K562 (cell line): ENCODE measurements around the gene WEE1. TPM values are rescaled to one million over a fixed set of nuclear protein-coding genes. Genes with fewer than 3 reads are reported as not detected.

Experiments used
- ATAC-seq: fragments of 200-7000 bp; cut with Tn5 transposase; 3 replicates; pipeline ENCODE4 v1.9.1; 2020; ENCODE audit warnings: moderate library complexity
- BruUV-seq: library from RNA; stranded (reverse); fragments of 400-500 nt; replicated peaks from 2 replicates; lab custom pipeline; 2021; lab: Mats Ljungman, UMichigan
- CTCF ChIA-PET: fragments of 300-600 bp; formaldehyde crosslinking; extraction: SDS; loops from one replicate; lab custom pipeline; 2021; ENCODE audit warnings: low intra/inter-chr PET ratio; lab: Yijun Ruan, JAX
- POLR2A ChIA-PET: fragments of 300-600, 350-650 bp; sonication (Branson Sonifier 250); formaldehyde crosslinking; extraction: SDS; loops from one replicate; lab custom pipeline; 2021; ENCODE audit warnings: antibody characterized with exemption, inconsistent platforms; lab: Yijun Ruan, JAX
- DNase-seq, 4 experiments: peaks; one replicate each; pipeline versions ENCODE4 v3.0.0 to v3.0.0-alpha.2; 2011 to 2018; ENCODE audit warnings: low spot score in 3 of 4, mixed read lengths in 3 of 4; ENCODE audit errors: extremely low read depth in 1 of 4
- FAIRE-seq: peaks from 2 replicates; lab custom pipeline; 2011; peaks lifted over from hg19 to GRCh38; lab: Jason Lieb, UNC
- H2AFZ ChIP-seq: 2 replicates; pipeline ENCODE4 v1.6.0; 2011; ENCODE audit warnings: low read depth, low read length, control low read depth, inconsistent platforms
- H3K27ac ChIP-seq: fragments of 200-600 bp; 3 replicates; pipeline ENCODE4 v1.8.0; 2011; ENCODE audit warnings: low read depth, mild to moderate bottlenecking, control low read depth, inconsistent platforms, low read length, moderate library complexity, mixed read lengths; ENCODE audit errors: extremely low read depth
- H3K27me3 ChIP-seq, 2 experiments: fragments of 300-600 bp in 1 of 2; 2 replicates in 1 of 2; 3 replicates in 1 of 2; pipeline versions ENCODE4 v1.6.0 to v1.8.0; 2011; ENCODE audit warnings: inconsistent platforms in 2 of 2, low read length in 2 of 2, mild to moderate bottlenecking in 1 of 2, mixed read lengths in 1 of 2, moderate library complexity in 1 of 2; ENCODE audit not compliant: control insufficient read depth in 2 of 2, insufficient read depth in 2 of 2
- H3K36me3 ChIP-seq: fragments of 300-600 bp; 3 replicates; pipeline ENCODE4 v1.8.0; 2011; ENCODE audit warnings: mild to moderate bottlenecking, low read length, inconsistent platforms; ENCODE audit not compliant: control insufficient read depth, insufficient read depth
- H3K4me1 ChIP-seq, 2 experiments: fragments of 200-600 bp in 1 of 2; replicated peaks in 1 of 2; 2 replicates in 1 of 2; 3 replicates in 1 of 2; pipeline versions ENCODE4 v1.5.1 to v1.8.0; 2011; ENCODE audit warnings: inconsistent platforms in 2 of 2, low read length in 2 of 2, mild to moderate bottlenecking in 1 of 2, mixed read lengths in 1 of 2, moderate library complexity in 1 of 2; ENCODE audit not compliant: control insufficient read depth in 2 of 2, insufficient read depth in 2 of 2
- H3K4me2 ChIP-seq: 2 replicates; pipeline ENCODE4 v1.6.1; 2011; ENCODE audit warnings: low read length, control low read depth, inconsistent platforms, mixed read lengths; ENCODE audit not compliant: insufficient read depth
- H3K4me3 ChIP-seq: fragments of 200-600 bp; sonication (generic), shearing (Covaris generic); 2 replicates; pipeline ENCODE4 v1.5.1; 2016; ENCODE audit warnings: control low read depth, inconsistent platforms
- H3K79me2 ChIP-seq: fragments of 200-600 bp; 3 replicates; pipeline ENCODE4 v1.8.0; 2011; ENCODE audit warnings: low read length, inconsistent platforms; ENCODE audit not compliant: control insufficient read depth, insufficient read depth
- H3K9ac ChIP-seq, 2 experiments: 2 replicates each; pipeline versions ENCODE4 v1.6.0 to v1.6.1; 2011; ENCODE audit warnings: low read depth in 2 of 2, low read length in 2 of 2, control low read depth in 1 of 2, inconsistent platforms in 1 of 2, mild to moderate bottlenecking in 1 of 2, mixed read lengths in 1 of 2; ENCODE audit not compliant: insufficient read depth in 1 of 2
- H3K9me1 ChIP-seq: one replicate; pipeline ENCODE4 v1.6.0; 2011; ENCODE audit warnings: inconsistent platforms, mild to moderate bottlenecking, low read length, moderate library complexity; ENCODE audit not compliant: control insufficient read depth, insufficient read depth
- H3K9me3 ChIP-seq: replicated peaks from 2 replicates; pipeline ENCODE4 v1.5.1; 2011; ENCODE audit warnings: low read depth, low read length, inconsistent platforms; ENCODE audit not compliant: control insufficient read depth, insufficient read depth
- H4K20me1 ChIP-seq: replicated peaks from 2 replicates; pipeline ENCODE4 v1.6.1; 2011; ENCODE audit warnings: low read length, inconsistent platforms, mixed read lengths; ENCODE audit not compliant: control insufficient read depth, insufficient read depth
- BRF1 ChIP-seq: IDR thresholded peaks from 3 replicates; pipeline ENCODE4 v1.6.1; 2011; ENCODE audit warnings: borderline replicate concordance, mild to moderate bottlenecking; ENCODE audit not compliant: insufficient read length; ENCODE audit errors: extremely low read depth
- FOXK1 ChIP-seq: sonication (generic); formaldehyde crosslinking; IDR thresholded peaks from 2 replicates; pipeline ENCODE4 v1.8.0; 2022; ENCODE audit warnings: missing genetic modification reagents, mild to moderate bottlenecking, borderline replicate concordance
- IRF9 ChIP-seq: fragments of 450-650 bp; IDR thresholded peaks from 2 replicates; pipeline ENCODE4 v1.6.1; 2016; ENCODE audit warnings: missing biosample characterization, missing genetic modification characterization
- MBD1 ChIP-seq: fragments of 250-450 bp; sonication (Bioruptor Pico); IDR thresholded peaks from 2 replicates; pipeline ENCODE4 v1.8.0; 2022; ENCODE audit warnings: inconsistent platforms
- MXI1 ChIP-seq: IDR thresholded peaks from 2 replicates; pipeline ENCODE4 v1.6.1; 2011; ENCODE audit warnings: low read depth, mild to moderate bottlenecking, improper control_type of control experiment, low read length
- PRPF4 ChIP-seq: fragments of 200-400 bp; formaldehyde crosslinking; IDR thresholded peaks from one replicate; pipeline ENCODE4 v1.6.1; 2017; ENCODE audit warnings: low read length, low read depth, mild to moderate bottlenecking; ENCODE audit not compliant: insufficient read depth, poor library complexity, severe bottlenecking
- ZNF197 ChIP-seq: fragments of 200-800 bp; sonication (Bioruptor generic); IDR thresholded peaks from 2 replicates; pipeline ENCODE4 v1.6.1; 2016; ENCODE audit warnings: low read depth, missing genetic modification characterization, missing compliant biosample characterization
- ZNF224 ChIP-seq: sonication (generic); formaldehyde crosslinking; IDR thresholded peaks from 2 replicates; pipeline ENCODE4 v1.8.0; 2022; ENCODE audit warnings: mild to moderate bottlenecking, missing genetic modification reagents
- WGBS: fragments of 100-300 bp; shearing (Covaris generic); methylation state at CpG from one replicate; pipeline ENCODE4 v1.1.6; 2016; ENCODE audit warnings: low coverage, mixed read lengths; ENCODE audit not compliant: insufficient coverage; ENCODE audit errors: missing lambda C conversion rate; 5-methylcytosine and 5-hydroxymethylcytosine counted together
- in situ Hi-C: fragments of 300-500 bp; cut with MboI; formaldehyde crosslinking; loops from 4 replicates; pipeline ENCODE4 v1.15.0; 2018; ENCODE audit warnings: inconsistent platforms, mixed read lengths
- intact Hi-C: fragments of 100-400 bp; cut with micrococcal nuclease; formaldehyde crosslinking; loops from 2 replicates; pipeline ENCODE4 v1.14.2; 2022
- polyA plus RNA-seq, 8 experiments: library from polyadenylated mRNA; depleted of rRNA in 4 of 8; stranded (reverse) in 5 of 8; unstranded in 3 of 8; fragments of >200 nt; fragmentation: Nextera tagmentation in 2 of 8; fragmentation: Illumina TruSeq in 1 of 8; extraction: Ambion mirVana in 2 of 8; extraction: Trizol in 1 of 8; gene quantifications; 2 replicates each; pipeline versions ENCODE4 v1.2.1 to v1.2.3, GENCODE V29; 2011 to 2014; ENCODE audit warnings: inconsistent platforms in 1 of 8, missing spikeins in 1 of 8
- total RNA-seq, 7 experiments: library from RNA; depleted of rRNA in 6 of 7; stranded (reverse); fragments of >200 nt in 6 of 7; fragmentation: Illumina TruSeq in 2 of 7; extraction: Trizol in 2 of 7; gene quantifications; 2 replicates each; pipeline versions ENCODE4 v1.2.1 to v1.2.3, GENCODE V29; 2011 to 2021; ENCODE audit warnings: low replicate concordance in 1 of 7

WEE1 gene
- total and polyA plus RNA-seq, 9 of the 15 experiments (the other 6 are each of a cell fraction or from before 2014, with no cell fraction given) = 21.9 to 99.0 (median 67.4) TPM

- H2AFZ ChIP-seq = no peak overlapping the region
- WGBS = 39% methylated on average over 11 of the region's 11 CpGs
- H3K4me1 ChIP-seq = peaks cover 4% of the 10 kb centered on the region in 2 experiments; a peak in 1 of 5 replicates
- H3K27ac ChIP-seq = no peak overlapping the region
- no peaks in the 10 kb centered on the region for H3K9me3 ChIP-seq
- no peak overlapping the region for H3K4me2 ChIP-seq
- ATAC-seq (no peak), DNase-seq (no peak), FAIRE-seq (no peak)
- ChIA-PET POLR2A (interaction anchor here (0.6 to 5.7 kb wide), 8 partner anchors 9 to 134 kb away, joined by 3 to 23 read pairs (median 6); partner anchors contain the start of genes WEE1 and ZNF143), CTCF (no interaction called here)
- H3K79me2 ChIP-seq = no peaks in the 10 kb centered on the region
- no peaks in the 10 kb centered on the region for H3K9me1 ChIP-seq
- no peak overlapping the region for H3K4me3 ChIP-seq
- H3K9ac ChIP-seq = no peak overlapping the region
- no peaks in the 10 kb centered on the region for H3K27me3 ChIP-seq
- TF ChIP-seq MXI1 (no peak), ZNF197 (no peak), BRF1 (no peak), IRF9 (tag) (no peak), MBD1 (no peak), PRPF4 (no peak), ZNF224 (CRISPR knock-in tag) (no peak), FOXK1 (no peak)
- no TSS peak for BruUV-seq
- in situ Hi-C loops = no loop called here
- H3K36me3 ChIP-seq = peaks cover 3% of the 10 kb centered on the region; the same call in 1 of the 3 replicates
- intact Hi-C loops = no loop called here
- no peaks in the 10 kb centered on the region for H4K20me1 ChIP-seq
These were observed 21.0 kb downstream of the WEE1 start for GRCh38 chr11:9594267-9595046.
